ENCODE results near the gene MTUS2.

MTUS2 gene

DNA sequence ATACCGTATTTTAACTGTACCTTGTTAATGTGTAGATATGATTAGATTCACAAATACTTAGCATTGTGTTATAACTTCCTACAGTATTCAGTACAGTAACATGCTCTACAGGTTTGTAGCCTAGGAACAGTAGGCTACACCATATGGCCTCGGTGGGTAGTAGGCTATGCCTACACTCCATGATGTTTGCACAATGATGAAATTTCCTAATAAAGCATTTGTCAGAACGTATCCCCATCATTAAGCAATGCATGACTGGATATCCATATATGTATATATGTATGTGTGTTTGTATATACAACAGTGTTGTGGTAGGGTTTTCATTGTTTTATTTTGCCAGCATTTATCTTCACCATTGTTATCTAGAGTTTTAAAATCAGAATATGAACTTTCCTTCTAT, 655.9 kb downstream of the MTUS2 start:
- Histone ChIP-seq H3K4me3 (ENCODE audit: low read depth in 1 of 2, low read length in 1 of 2) (no peak overlapping the region), H3K9me3 (no peaks in the 10 kb centered on the region), H3K27me3 (no peaks in the 10 kb centered on the region), H3K36me3 (no peaks in the 10 kb centered on the region), H3K27ac (no peak overlapping the region), H3K4me1 (ENCODE audit: control insufficient read depth in 1 of 2, insufficient read depth in 1 of 2, low read depth in 1 of 2, low read length in 1 of 2) (no peaks in the 10 kb centered on the region)
- TF ChIP-seq, protein P1, sequence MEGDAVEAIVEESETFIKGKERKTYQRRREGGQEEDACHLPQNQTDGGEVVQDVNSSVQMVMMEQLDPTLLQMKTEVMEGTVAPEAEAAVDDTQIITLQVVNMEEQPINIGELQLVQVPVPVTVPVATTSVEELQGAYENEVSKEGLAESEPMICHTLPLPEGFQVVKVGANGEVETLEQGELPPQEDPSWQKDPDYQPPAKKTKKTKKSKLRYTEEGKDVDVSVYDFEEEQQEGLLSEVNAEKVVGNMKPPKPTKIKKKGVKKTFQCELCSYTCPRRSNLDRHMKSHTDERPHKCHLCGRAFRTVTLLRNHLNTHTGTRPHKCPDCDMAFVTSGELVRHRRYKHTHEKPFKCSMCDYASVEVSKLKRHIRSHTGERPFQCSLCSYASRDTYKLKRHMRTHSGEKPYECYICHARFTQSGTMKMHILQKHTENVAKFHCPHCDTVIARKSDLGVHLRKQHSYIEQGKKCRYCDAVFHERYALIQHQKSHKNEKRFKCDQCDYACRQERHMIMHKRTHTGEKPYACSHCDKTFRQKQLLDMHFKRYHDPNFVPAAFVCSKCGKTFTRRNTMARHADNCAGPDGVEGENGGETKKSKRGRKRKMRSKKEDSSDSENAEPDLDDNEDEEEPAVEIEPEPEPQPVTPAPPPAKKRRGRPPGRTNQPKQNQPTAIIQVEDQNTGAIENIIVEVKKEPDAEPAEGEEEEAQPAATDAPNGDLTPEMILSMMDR (IDR thresholded peaks at IDR 0.05) = no peak

DNA sequence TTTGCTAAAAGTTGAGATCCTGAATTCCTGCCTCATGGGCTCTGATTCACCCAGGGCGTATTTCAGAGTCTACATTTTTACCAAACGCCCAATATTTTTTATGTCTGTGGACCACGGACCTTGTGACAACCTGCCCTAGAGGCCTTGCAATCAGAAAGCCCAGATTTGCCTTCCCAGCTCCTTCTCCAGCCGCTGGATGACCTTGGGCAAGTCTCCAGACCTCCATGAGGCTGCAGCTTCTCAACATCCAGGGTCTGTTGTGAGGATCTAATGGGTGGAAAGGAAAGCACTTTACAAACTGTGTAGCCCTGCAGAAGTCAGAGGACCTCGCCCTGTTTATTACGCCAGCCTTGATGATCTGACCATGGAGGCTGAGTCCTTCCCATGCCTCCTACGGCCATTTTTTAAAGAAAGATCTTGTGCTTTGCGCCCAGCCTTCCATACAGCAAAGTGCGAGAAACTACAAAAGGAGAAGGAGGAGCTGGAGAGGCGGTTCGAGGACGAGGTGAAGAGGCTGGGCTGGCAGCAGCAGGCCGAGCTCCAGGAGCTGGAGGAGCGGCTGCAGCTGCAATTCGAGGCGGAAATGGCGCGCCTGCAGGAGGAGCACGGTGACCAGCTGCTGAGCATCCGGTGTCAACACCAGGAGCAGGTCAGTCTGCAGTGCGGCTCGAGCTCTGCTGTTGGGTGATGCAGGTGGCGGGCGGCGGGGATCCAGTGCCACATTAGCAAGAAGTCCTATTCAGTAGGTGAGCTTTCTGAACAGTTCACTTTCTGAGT, 659.8 kb downstream of the MTUS2 start:
- Histone ChIP-seq H3K27me3 (no peaks in the 10 kb centered on the region), H3K4me1 (ENCODE audit: control insufficient read depth in 1 of 2, insufficient read depth in 1 of 2, low read depth in 1 of 2, low read length in 1 of 2) (no peaks in the 10 kb centered on the region)
- TF ChIP-seq, protein P1 (IDR thresholded peaks at IDR 0.05) = no peak

DNA sequence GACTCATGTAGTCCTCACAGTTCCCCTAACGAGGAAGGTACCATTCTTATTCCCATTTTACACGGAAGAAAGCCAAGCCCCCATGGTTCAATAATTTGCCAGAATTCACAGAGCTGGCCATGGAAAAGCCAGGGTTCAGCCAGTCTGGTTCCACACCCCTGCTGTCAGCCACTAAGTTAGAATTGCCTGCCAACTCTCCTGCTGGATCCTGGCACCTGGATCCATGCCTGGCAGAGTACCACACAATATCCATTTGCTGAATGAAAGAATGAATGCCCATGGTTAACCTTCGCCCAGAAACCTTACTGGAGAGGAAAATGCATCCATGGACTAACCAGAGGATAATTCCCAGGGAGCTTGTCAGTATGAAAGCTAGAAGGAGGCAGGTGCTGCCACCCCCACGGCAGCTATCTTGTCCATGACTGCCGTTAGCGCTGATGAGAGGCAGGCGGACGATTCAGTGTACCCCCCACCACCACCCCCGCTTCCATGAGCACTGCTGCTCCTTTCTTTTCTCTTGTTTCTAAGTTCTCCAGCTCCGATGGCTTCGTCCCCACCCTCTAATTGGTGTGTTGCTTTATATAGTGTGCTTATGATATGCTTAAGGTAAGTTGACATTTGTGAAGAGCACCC, 660.9 kb downstream of the MTUS2 start:
- TF ChIP-seq, protein P1 (IDR thresholded peaks at IDR 0.05) = no peak
- H3K4me3 ChIP-seq (ENCODE audit: low read depth in 1 of 2, low read length in 1 of 2) = no peak overlapping the region
- peaks cover 4% of the 10 kb centered on the region for H3K27me3 ChIP-seq
- no peaks in the 10 kb centered on the region for H3K36me3 ChIP-seq
- no peaks in the 10 kb centered on the region for H3K4me1 ChIP-seq (ENCODE audit: control insufficient read depth in 1 of 2, insufficient read depth in 1 of 2, low read depth in 1 of 2, low read length in 1 of 2)
- no peak overlapping the region for H3K27ac ChIP-seq
- no peaks in the 10 kb centered on the region for H3K9me3 ChIP-seq

More for the DNA sequence above, 659.8 kb downstream of the MTUS2 start:
- Histone ChIP-seq H3K27ac (no peak overlapping the region), H3K36me3 (no peaks in the 10 kb centered on the region), H3K9me3 (no peaks in the 10 kb centered on the region), H3K4me3 (ENCODE audit: low read depth in 1 of 2, low read length in 1 of 2) (no peak overlapping the region)

DNA sequence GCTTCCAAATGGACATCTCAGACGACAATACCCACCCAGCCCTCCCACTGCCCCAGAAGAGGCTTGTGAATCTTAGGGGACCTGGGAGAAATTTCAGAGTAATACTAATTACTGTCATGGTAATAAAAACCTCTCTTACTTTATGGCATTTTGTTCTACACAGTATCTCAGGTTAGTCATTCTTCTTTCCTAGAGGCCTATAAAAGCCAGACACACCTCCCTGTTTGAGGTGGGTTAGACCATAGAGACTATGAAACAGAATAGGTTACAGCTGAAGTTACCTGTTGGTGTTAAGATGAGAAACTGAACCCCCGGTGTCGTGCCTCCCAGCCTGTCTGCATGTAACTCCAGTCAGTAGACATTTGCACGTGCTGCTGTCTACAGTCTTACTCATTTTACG, 661.5 kb downstream of the MTUS2 start:
- Histone ChIP-seq H3K27me3 (peaks cover 5% of the 10 kb centered on the region), H3K9me3 (no peaks in the 10 kb centered on the region), H3K36me3 (no peaks in the 10 kb centered on the region), H3K27ac (no peak overlapping the region), H3K4me1 (ENCODE audit: control insufficient read depth in 1 of 2, insufficient read depth in 1 of 2, low read depth in 1 of 2, low read length in 1 of 2) (no peaks in the 10 kb centered on the region), H3K4me3 (ENCODE audit: low read depth in 1 of 2, low read length in 1 of 2) (no peak overlapping the region)
- TF ChIP-seq, protein P1 (IDR thresholded peaks at IDR 0.05) = no peak

DNA sequence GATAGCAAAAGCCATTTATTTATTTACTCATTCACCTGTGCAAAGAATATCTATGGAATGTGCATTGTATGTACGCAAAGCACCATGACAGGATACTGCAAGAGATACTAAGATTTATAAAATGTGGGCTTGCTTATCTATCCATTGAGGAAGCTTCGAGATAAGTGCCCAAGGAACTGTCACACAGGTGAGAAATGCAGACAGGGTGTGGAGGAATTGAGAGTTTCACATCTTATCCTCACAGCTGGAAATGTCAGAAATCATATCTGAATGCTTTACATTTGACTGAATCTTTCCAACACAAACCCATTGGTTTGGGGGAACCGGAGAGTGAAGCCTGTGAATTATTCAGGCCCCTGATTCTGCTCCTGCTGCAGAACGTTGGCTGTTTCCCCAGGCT, 662.4 kb downstream of the MTUS2 start:
- Histone ChIP-seq H3K27me3 (peaks cover 5% of the 10 kb centered on the region), H3K36me3 (no peaks in the 10 kb centered on the region), H3K4me1 (ENCODE audit: control insufficient read depth in 1 of 2, insufficient read depth in 1 of 2, low read depth in 1 of 2, low read length in 1 of 2) (no peaks in the 10 kb centered on the region), H3K9me3 (no peaks in the 10 kb centered on the region), H3K4me3 (ENCODE audit: low read depth in 1 of 2, low read length in 1 of 2) (no peak overlapping the region), H3K27ac (no peak overlapping the region)
- TF ChIP-seq, protein P1 (IDR thresholded peaks at IDR 0.05) = no peak
